Adipocyte (in vitro differentiated cells): Measurements from ENCODE around the gene ABCG2.

Experiments used
- DNase-seq: peaks from one replicate; pipeline ENCODE4 v3.0.0-alpha.2; 2015; ENCODE audit warnings: low read depth
- H3K27me3 ChIP-seq: replicated peaks from 2 replicates; pipeline ENCODE4 v1.7.0; 2013; ENCODE audit warnings: mild to moderate bottlenecking, low read length, moderate library complexity; ENCODE audit not compliant: control insufficient read depth, insufficient read depth
- H3K36me3 ChIP-seq: 2 replicates; pipeline ENCODE4 v1.7.0; 2013; ENCODE audit warnings: low read length, mild to moderate bottlenecking, moderate library complexity; ENCODE audit not compliant: control insufficient read depth, insufficient read depth, severe bottlenecking
- H3K4me1 ChIP-seq: 2 replicates; pipeline ENCODE4 v1.7.0; 2013; ENCODE audit warnings: mild to moderate bottlenecking, low read length, moderate library complexity; ENCODE audit not compliant: control insufficient read depth, insufficient read depth
- H3K4me3 ChIP-seq: 2 replicates; pipeline ENCODE4 v1.7.0; 2013; ENCODE audit warnings: mild to moderate bottlenecking, low read length, moderate library complexity
- H3K9ac ChIP-seq: 2 replicates; pipeline ENCODE4 v1.7.0; 2013; ENCODE audit warnings: mild to moderate bottlenecking, low read length, moderate library complexity
- H3K9me3 ChIP-seq: 2 replicates; pipeline ENCODE4 v1.7.0; 2013; ENCODE audit warnings: mild to moderate bottlenecking, low read length, moderate library complexity; ENCODE audit not compliant: control insufficient read depth

Gene ABCG2

DNA sequence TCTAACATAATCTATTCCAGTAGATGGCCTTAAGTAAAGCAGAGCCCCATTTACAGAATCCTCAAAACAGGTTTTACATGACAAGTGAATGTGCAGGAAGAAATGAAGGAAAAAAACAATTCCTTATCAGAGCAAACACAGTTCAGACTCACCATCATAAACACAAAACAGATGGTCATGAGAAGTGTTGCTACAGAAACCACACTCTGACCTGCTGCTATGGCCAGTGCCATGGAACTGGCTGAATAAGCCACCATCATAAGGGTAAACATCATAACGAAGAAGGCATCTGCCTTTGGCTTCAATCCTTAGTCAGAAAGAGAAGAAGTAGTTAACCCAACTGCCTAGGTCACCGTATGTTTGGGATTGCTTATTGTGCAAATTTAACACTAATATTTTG, 61.1 kb downstream of the ABCG2 start:
- Histone ChIP-seq H3K27me3 (no peaks in the 10 kb centered on the region), H3K9ac (no peak overlapping the region), H3K9me3 (no peaks in the 10 kb centered on the region), H3K36me3 (no peaks in the 10 kb centered on the region), H3K4me3 (no peak overlapping the region), H3K4me1 (no peaks in the 10 kb centered on the region)
- peak; percentile 51 for DNase-seq

DNA sequence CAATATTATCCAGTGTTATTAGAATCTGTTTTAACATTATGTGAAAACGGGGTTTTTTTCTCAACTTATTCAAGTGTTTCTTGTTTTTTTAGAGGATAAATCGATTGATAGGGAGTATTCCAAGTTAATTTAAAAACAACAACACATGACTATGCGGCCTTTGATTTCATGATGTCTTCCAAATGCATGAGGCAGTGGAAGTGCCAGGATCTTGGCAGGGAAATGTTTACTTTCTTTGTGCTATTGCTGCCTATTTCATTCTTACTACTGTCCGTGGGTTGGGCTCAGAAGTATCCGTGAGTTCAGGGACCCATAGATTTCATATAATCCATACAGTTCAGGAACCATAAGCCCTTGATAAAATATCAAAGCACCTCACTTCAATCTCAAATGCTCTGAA, 64.6 kb downstream of the ABCG2 start:
- Histone ChIP-seq H3K9me3 (no peaks in the 10 kb centered on the region), H3K27me3 (no peaks in the 10 kb centered on the region), H3K9ac (no peak overlapping the region), H3K36me3 (no peaks in the 10 kb centered on the region), H3K4me1 (peaks cover 6% of the 10 kb centered on the region), H3K4me3 (no peak overlapping the region)
- no peak for DNase-seq

DNA sequence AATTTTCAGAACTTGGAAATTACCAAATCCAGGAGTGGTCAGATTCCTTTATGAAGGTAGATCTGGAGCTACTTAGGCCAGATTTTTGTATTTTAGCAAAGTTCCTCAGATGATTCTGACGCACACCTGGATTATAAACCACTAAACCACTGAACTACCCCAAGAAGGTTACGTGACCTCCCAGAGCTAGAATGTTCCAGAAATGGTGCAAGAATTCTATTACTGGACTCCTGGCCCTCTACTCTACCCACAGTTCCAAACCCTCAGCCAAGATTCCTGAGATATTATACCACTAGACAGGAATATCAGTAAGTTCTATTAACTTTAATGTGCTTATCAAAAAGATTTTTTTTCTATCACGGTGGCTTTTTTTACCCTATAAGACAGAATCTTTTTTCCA, 67.1 kb downstream of the ABCG2 start:
- no peak overlapping the region for H3K4me3 ChIP-seq
- DNase-seq = no peak
- H3K27me3 ChIP-seq = no peaks in the 10 kb centered on the region
- no peak overlapping the region for H3K9ac ChIP-seq
- peaks cover 6% of the 10 kb centered on the region for H3K4me1 ChIP-seq
- no peaks in the 10 kb centered on the region for H3K36me3 ChIP-seq
- H3K9me3 ChIP-seq = no peaks in the 10 kb centered on the region

- no peaks in the 10 kb centered on the region for H3K9me3 ChIP-seq
- no peak overlapping the region for H3K9ac ChIP-seq
- H3K36me3 ChIP-seq = no peaks in the 10 kb centered on the region
- no peak overlapping the region for H3K4me3 ChIP-seq
- H3K4me1 ChIP-seq = peaks cover 6% of the 10 kb centered on the region
- DNase-seq = no peak
- H3K27me3 ChIP-seq = no peaks in the 10 kb centered on the region
These were observed 67.5 kb downstream of the ABCG2 start for GRCh38 chr4:88090898-88091297.

GRCh38 chr4:88087004-88087403, 71.4 kb downstream of the ABCG2 start:
- H3K36me3 ChIP-seq = no peaks in the 10 kb centered on the region
- H3K27me3 ChIP-seq = no peaks in the 10 kb centered on the region
- no peak overlapping the region for H3K9ac ChIP-seq
- no peaks in the 10 kb centered on the region for H3K9me3 ChIP-seq
- peaks cover 6% of the 10 kb centered on the region for H3K4me1 ChIP-seq
- no peak for DNase-seq
- H3K4me3 ChIP-seq = no peak overlapping the region

DNA sequence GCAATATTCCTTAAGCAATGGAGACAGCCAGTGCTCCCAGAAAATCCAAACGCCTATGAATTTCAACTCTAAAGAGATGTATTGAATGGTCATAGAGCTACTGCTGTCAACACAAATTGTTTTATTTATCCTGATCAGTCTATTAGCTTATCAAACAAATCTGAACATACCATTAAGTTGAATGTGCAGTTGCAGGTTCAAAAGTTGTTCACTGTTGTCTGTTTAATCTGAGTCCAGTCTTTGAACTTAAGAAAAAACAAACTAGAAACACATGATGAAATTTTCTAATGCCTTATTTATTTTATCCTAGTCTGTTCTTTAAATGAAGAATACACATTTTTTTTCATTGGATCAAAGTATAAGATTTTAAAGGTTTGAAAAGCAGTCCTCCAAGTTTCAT, 77.8 kb downstream of the ABCG2 start:
- no peaks in the 10 kb centered on the region for H3K27me3 ChIP-seq
- peaks cover 12% of the 10 kb centered on the region for H3K4me1 ChIP-seq
- no peak for DNase-seq
- H3K36me3 ChIP-seq = peaks cover 22% of the 10 kb centered on the region
- no peak overlapping the region for H3K4me3 ChIP-seq
- H3K9ac ChIP-seq = no peak overlapping the region
- H3K9me3 ChIP-seq = no peaks in the 10 kb centered on the region

DNA sequence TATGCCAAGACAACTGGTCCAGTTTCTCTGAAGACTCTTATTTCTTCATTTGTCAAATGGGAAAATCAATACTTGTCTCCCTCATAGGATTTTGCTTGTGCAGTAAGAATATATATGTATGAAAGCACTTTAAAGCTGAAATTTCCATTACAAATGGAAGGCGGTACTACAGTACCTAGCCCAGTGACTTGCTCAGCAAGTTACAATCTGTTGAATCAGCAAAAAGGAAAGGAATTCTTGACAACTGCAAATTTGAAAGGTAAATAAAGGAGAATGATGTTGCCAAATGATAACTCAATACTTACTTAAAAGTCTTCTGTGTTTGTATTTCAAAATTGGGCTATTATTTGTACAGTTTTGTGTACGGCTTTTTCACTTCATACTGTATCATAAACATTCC, 79.9 kb downstream of the ABCG2 start:
- Histone ChIP-seq H3K9me3 (no peaks in the 10 kb centered on the region), H3K4me1 (peaks cover 12% of the 10 kb centered on the region), H3K36me3 (peaks cover 39% of the 10 kb centered on the region), H3K27me3 (no peaks in the 10 kb centered on the region), H3K9ac (peak overlapping the region; percentile 8), H3K4me3 (no peak overlapping the region)
- no peak for DNase-seq

- no peaks in the 10 kb centered on the region for H3K27me3 ChIP-seq
- no peak for DNase-seq
- H3K4me3 ChIP-seq = peak overlapping the region; percentile 14
- H3K9ac ChIP-seq = peak overlapping the region; percentile 8
- peaks cover 39% of the 10 kb centered on the region for H3K36me3 ChIP-seq
- H3K9me3 ChIP-seq = no peaks in the 10 kb centered on the region
- peaks cover 12% of the 10 kb centered on the region for H3K4me1 ChIP-seq
These were observed 80.4 kb downstream of the ABCG2 start for GRCh38 chr4:88077911-88078524.

DNA sequence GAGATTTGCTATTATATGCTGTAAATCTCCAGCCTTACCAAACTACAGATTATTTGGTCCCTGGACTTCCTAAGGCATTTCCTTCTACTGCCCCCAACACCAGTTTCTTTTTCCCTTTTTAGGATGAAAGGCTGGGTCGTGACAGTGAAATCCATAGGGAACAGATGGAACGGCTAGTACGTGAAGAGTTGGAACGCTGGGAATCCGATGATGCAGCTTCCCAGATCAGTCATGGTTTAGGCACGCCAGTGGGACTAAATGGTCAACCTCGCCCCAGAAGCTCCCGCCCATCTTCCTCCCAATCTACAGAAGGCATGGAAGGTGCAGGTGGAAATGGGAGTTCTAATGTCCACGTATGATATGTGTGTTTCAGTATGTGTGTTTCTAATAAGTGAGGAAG, 83.1 kb downstream of the ABCG2 start:
- Histone ChIP-seq H3K4me1 (peaks cover 12% of the 10 kb centered on the region), H3K9ac (no peak overlapping the region), H3K9me3 (peaks cover 7% of the 10 kb centered on the region), H3K27me3 (no peaks in the 10 kb centered on the region), H3K4me3 (no peak overlapping the region), H3K36me3 (peaks cover 62% of the 10 kb centered on the region)
- DNase-seq = no peak

DNA sequence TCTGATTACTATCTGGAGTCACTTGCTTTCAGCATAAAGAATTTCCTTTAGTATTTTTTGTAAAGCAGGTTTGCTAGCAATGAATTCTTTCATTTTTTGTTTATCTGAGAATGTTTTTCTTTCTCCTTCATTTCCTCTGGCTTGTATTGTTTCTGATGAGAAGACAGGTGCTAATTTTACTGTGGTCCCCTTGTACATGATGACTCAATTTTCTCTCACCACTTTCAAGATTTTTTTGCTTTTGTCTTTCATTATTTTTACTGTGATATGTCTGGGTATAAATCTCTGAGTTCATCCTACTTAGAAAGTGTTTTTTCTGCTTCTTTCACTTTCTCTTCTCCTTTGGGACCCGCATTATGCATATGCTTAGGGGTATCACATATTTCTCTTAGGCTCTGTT, 88.4 kb downstream of the ABCG2 start:
- DNase-seq = no peak
- Histone ChIP-seq H3K4me1 (no peaks in the 10 kb centered on the region), H3K27me3 (no peaks in the 10 kb centered on the region), H3K36me3 (peaks cover 87% of the 10 kb centered on the region), H3K9me3 (peaks cover 18% of the 10 kb centered on the region), H3K9ac (no peak overlapping the region), H3K4me3 (no peak overlapping the region)

- no peaks in the 10 kb centered on the region for H3K27me3 ChIP-seq
- peaks cover 10% of the 10 kb centered on the region for H3K9me3 ChIP-seq
These were observed 94.0 kb downstream of the ABCG2 start for GRCh38 chr4:88064410-88064809.

DNA sequence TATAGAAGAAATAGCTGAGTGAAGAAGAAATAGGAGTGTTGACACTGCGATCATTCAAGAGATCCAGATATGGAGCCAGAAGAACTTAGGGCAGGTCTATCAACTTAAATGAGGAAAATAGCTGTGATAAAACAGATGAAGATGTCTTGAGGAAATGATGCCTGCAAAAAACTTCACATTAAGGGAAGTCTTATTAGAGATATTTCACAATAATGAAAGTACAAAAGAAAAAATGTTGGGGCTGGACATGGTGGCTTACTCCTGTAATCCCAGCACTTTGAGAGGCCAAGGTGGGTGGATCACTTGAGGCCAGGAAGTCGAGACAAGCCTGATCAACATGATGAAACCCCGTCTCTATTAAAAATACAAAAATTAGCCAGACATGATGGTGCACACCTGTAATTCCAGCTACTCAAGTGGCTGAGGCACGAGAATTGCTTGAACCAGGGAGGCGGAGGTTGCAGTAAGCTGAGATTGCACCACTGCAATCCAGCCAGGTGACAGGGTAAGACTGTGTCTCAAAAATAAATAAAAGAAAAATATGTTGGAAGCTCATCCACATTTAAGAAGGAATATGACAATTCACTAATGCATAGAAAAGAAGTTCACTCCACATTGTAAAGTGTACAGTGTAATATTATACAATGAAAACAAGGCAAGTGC, 94.7 kb downstream of the ABCG2 start:
- Histone ChIP-seq H3K4me3 (no peak overlapping the region), H3K27me3 (no peaks in the 10 kb centered on the region), H3K9me3 (peaks cover 6% of the 10 kb centered on the region), H3K36me3 (peaks cover 85% of the 10 kb centered on the region), H3K4me1 (no peaks in the 10 kb centered on the region), H3K9ac (no peak overlapping the region)
- no peak for DNase-seq

More at GRCh38 chr4:88064410-88064809, 94.0 kb downstream of the ABCG2 start:
- Histone ChIP-seq H3K36me3 (peaks cover 85% of the 10 kb centered on the region), H3K4me3 (no peak overlapping the region), H3K4me1 (no peaks in the 10 kb centered on the region), H3K9ac (no peak overlapping the region)
- no peak for DNase-seq
